GM18870 (cell line): ENCODE data around the gene TOMM7.

Experiments
- ATAC-seq: cut with Tn5 transposase; IDR thresholded peaks from one replicate; pipeline ENCODE4 v1.9.1; 2021; ENCODE audit warnings: moderate library complexity; ENCODE audit not compliant: unreplicated experiment

Gene TOMM7

GRCh38 chr7:22822486-22823141, at the start of gene TOMM7:
Gene TOMM7, minus strand, starts transcription at chr7:22822849. Its CDS starts 70 bp downstream, at chr7:22822779.
- ATAC-seq, result peak; percentile 80

GRCh38 chr7:22872096-22872807, 49.6 kb upstream of the TOMM7 start:
- peak; percentile 95 for ATAC-seq

- no peak for ATAC-seq
Measured at GRCh38 chr7:22871661-22872060, 49.0 kb upstream of the TOMM7 start.

- ATAC-seq, result no peak
Measured at GRCh38 chr7:22868509-22868908, 45.9 kb upstream of the TOMM7 start.

- no peak for ATAC-seq
Measured at GRCh38 chr7:22867589-22867988, 44.9 kb upstream of the TOMM7 start.

- no peak for ATAC-seq
Measured at GRCh38 chr7:22867003-22867402, 44.4 kb upstream of the TOMM7 start.

GRCh38 chr7:22865602-22865960, 42.9 kb upstream of the TOMM7 start:
- ATAC-seq, result no peak

- no peak for ATAC-seq
Measured at GRCh38 chr7:22864855-22865601, 42.4 kb upstream of the TOMM7 start.

- ATAC-seq, result no peak
Measured at GRCh38 chr7:22864301-22864700, 41.7 kb upstream of the TOMM7 start.

- ATAC-seq, result no peak
Measured at GRCh38 chr7:22863156-22863899, 40.7 kb upstream of the TOMM7 start.

GRCh38 chr7:22861576-22861975, 38.9 kb upstream of the TOMM7 start:
- no peak for ATAC-seq

GRCh38 chr7:22860784-22861482, 38.3 kb upstream of the TOMM7 start:
- no peak for ATAC-seq

GRCh38 chr7:22860337-22860736, 37.7 kb upstream of the TOMM7 start:
- no peak for ATAC-seq

GRCh38 chr7:22859641-22860290, 37.1 kb upstream of the TOMM7 start:
- ATAC-seq, result no peak

GRCh38 chr7:22858640-22859561, 36.3 kb upstream of the TOMM7 start:
- ATAC-seq, result no peak

- ATAC-seq, result no peak
Measured at GRCh38 chr7:22858274-22858639, 35.6 kb upstream of the TOMM7 start.

- ATAC-seq, result no peak
Measured at GRCh38 chr7:22856416-22856815, 33.8 kb upstream of the TOMM7 start.

- ATAC-seq, result no peak
Measured at GRCh38 chr7:22855049-22855392, 32.4 kb upstream of the TOMM7 start.
